GM12892 (cell line): ENCODE results near the gene SYNDIG1.

ENCODE experiments used
- POLR2A ChIP-seq: IDR thresholded peaks from 2 replicates; pipeline ENCODE4 v1.6.1; 2011; ENCODE audit warnings: low read depth, low read length, control low read depth
- POLR2AphosphoS5 ChIP-seq: IDR thresholded peaks from 2 replicates; pipeline ENCODE4 v1.6.1; 2011; ENCODE audit warnings: low read depth, low read length, control low read depth
- TAF1 ChIP-seq: IDR thresholded peaks from 2 replicates; pipeline ENCODE4 v1.6.1; 2011; ENCODE audit warnings: low read depth, mild to moderate bottlenecking, control low read depth, low read length, borderline replicate concordance

DNA sequence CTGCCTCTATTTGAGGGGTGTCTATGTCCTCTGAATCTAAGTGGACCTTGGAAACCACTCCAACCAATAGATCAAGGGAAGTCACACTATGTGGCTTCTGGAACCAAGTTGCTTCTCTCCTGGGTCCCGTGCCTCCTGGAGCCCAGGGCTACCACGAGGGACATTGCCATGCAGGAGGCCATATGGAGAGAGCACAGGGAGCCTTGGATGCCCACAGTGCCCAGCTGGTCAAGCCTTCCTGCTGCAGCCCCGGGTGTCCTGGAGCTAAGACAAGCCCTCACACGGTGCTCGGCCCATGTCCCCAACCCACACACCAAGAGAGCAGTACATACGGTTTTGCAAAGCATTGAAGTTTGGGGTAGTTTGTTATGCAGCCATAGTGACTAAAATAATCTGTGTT lies 231.6 kb downstream of the SYNDIG1 start:
- no peak for TF ChIP-seq TAF1
- TF ChIP-seq POLR2A = no peak
- TF ChIP-seq POLR2AphosphoS5 = no peak
